MM.1S (cell line): Measurements from ENCODE around the gene ABCA3.

ENCODE experiments used
- DNase-seq: peaks from one replicate; pipeline ENCODE4 v3.0.0-alpha.2; 2015
- H2AFZ ChIP-seq: fragments of 300-600 bp; sonication (generic); 2 replicates; pipeline ENCODE4 v1.6.0; 2016; ENCODE audit warnings: antibody characterized with exemption, low read length
- H3F3A ChIP-seq: fragments of 300-600 bp; sonication (generic); 2 replicates; pipeline ENCODE4 v1.6.1; 2016; ENCODE audit warnings: mild to moderate bottlenecking, antibody characterized with exemption, low read length, moderate library complexity, mixed read lengths; ENCODE audit not compliant: insufficient read depth
- H3K27ac ChIP-seq: fragments of 300-600 bp; sonication (generic); 2 replicates; pipeline ENCODE4 v1.5.1; 2016; ENCODE audit warnings: mild to moderate bottlenecking, low read length
- H3K27me3 ChIP-seq: fragments of 300-600 bp; sonication (generic); replicated peaks from 2 replicates; pipeline ENCODE4 v1.6.0; 2016; ENCODE audit warnings: low read length; ENCODE audit not compliant: insufficient read depth
- H3K36me3 ChIP-seq: fragments of 300-600 bp; sonication (generic); replicated peaks from 2 replicates; pipeline ENCODE4 v1.6.1; 2016; ENCODE audit warnings: mild to moderate bottlenecking, low read length, mixed read lengths; ENCODE audit not compliant: insufficient read depth
- H3K4me1 ChIP-seq: fragments of 300-600 bp; sonication (generic); 2 replicates; pipeline ENCODE4 v1.6.1; 2016; ENCODE audit warnings: low read length, mixed read lengths
- H3K4me2 ChIP-seq: fragments of 300-600 bp; sonication (generic); 2 replicates; pipeline ENCODE4 v1.6.0; 2016; ENCODE audit warnings: low read depth, low read length
- H3K4me3 ChIP-seq: fragments of 300-600 bp; sonication (generic); 2 replicates; pipeline ENCODE4 v1.5.1; 2016; ENCODE audit warnings: low read length, mixed read lengths
- H3K79me2 ChIP-seq: fragments of 300-600 bp; sonication (generic); 2 replicates; pipeline ENCODE4 v1.6.1; 2016; ENCODE audit warnings: mixed run types, low read length, mixed read lengths
- H3K9ac ChIP-seq: fragments of 300-600 bp; sonication (generic); 2 replicates; pipeline ENCODE4 v1.6.1; 2016; ENCODE audit warnings: low read length, mixed read lengths
- H3K9me2 ChIP-seq: fragments of 300-600 bp; sonication (generic); replicated peaks from 2 replicates; pipeline ENCODE4 v1.6.1; 2016; ENCODE audit warnings: mild to moderate bottlenecking, low read length, mixed read lengths; ENCODE audit not compliant: insufficient read depth
- H3K9me3 ChIP-seq: fragments of 300-600 bp; sonication (generic); replicated peaks from 2 replicates; pipeline ENCODE4 v1.6.1; 2016; ENCODE audit warnings: mild to moderate bottlenecking, low read length, mixed read lengths; ENCODE audit not compliant: insufficient read depth
- H4K20me1 ChIP-seq: fragments of 300-600 bp; sonication (generic); 2 replicates; pipeline ENCODE4 v1.6.1; 2016; ENCODE audit warnings: mild to moderate bottlenecking, low read length, moderate library complexity, mixed read lengths; ENCODE audit not compliant: insufficient read depth
- CTCF ChIP-seq: fragments of 300-600 bp; sonication (generic); IDR thresholded peaks from 2 replicates; pipeline ENCODE4 v1.5.1; 2016; ENCODE audit warnings: antibody characterized with exemption, low read length, mixed read lengths
- EZH2 ChIP-seq: fragments of 300-600 bp; sonication (generic); optimal IDR thresholded peaks from 2 replicates; pipeline ENCODE3; 2017; ENCODE audit warnings: low read depth, mild to moderate bottlenecking, antibody characterized with exemption, low read length, mixed read lengths
- EZH2phosphoT487 ChIP-seq: fragments of 300-600 bp; sonication (generic); IDR thresholded peaks from 2 replicates; pipeline ENCODE4 v1.6.1; 2018; ENCODE audit warnings: antibody characterized with exemption, low read length

The ABCA3 gene

GRCh38 chr16:2383501-2383900, 43.0 kb upstream of the ABCA3 start:
- no peak for DNase-seq
- H3K4me1 ChIP-seq = no peaks in the 10 kb centered on the region
- no peak overlapping the region for H3K9ac ChIP-seq
- no peaks in the 10 kb centered on the region for H3K9me3 ChIP-seq
- H3F3A ChIP-seq = no peaks in the 10 kb centered on the region
- H2AFZ ChIP-seq = no peak overlapping the region
- H3K4me3 ChIP-seq = no peak overlapping the region
- H3K27me3 ChIP-seq = no peaks in the 10 kb centered on the region
- no peaks in the 10 kb centered on the region for H3K36me3 ChIP-seq
- H3K9me2 ChIP-seq = no peaks in the 10 kb centered on the region
- no peak overlapping the region for H3K4me2 ChIP-seq
- H3K79me2 ChIP-seq = no peaks in the 10 kb centered on the region
- H4K20me1 ChIP-seq = no peaks in the 10 kb centered on the region
- TF ChIP-seq EZH2phosphoT487 (no peak), EZH2 (no peak), CTCF (no peak)
- H3K27ac ChIP-seq = no peak overlapping the region

- no peak for DNase-seq
- Histone ChIP-seq H3K9me3 (no peaks in the 10 kb centered on the region), H3K9ac (no peak overlapping the region), H4K20me1 (no peaks in the 10 kb centered on the region), H3F3A (no peaks in the 10 kb centered on the region), H3K9me2 (no peaks in the 10 kb centered on the region), H3K36me3 (no peaks in the 10 kb centered on the region), H3K27ac (no peak overlapping the region), H3K79me2 (no peaks in the 10 kb centered on the region), H3K4me2 (no peak overlapping the region), H2AFZ (no peak overlapping the region), H3K4me3 (no peak overlapping the region), H3K4me1 (no peaks in the 10 kb centered on the region), H3K27me3 (no peaks in the 10 kb centered on the region)
- TF ChIP-seq EZH2phosphoT487 (no peak), EZH2 (no peak), CTCF (no peak)
These were observed 34.1 kb upstream of the ABCA3 start for GRCh38 chr16:2374644-2375043.

GRCh38 chr16:2373176-2373575, 32.6 kb upstream of the ABCA3 start:
- no peak for DNase-seq
- TF ChIP-seq EZH2 = no peak
- no peak for TF ChIP-seq EZH2phosphoT487
- no peak for TF ChIP-seq CTCF
- Histone ChIP-seq H3K4me2 (no peak overlapping the region), H3F3A (no peaks in the 10 kb centered on the region), H3K36me3 (no peaks in the 10 kb centered on the region), H4K20me1 (no peaks in the 10 kb centered on the region), H3K4me3 (no peak overlapping the region), H3K27me3 (no peaks in the 10 kb centered on the region), H2AFZ (no peak overlapping the region), H3K9me2 (no peaks in the 10 kb centered on the region), H3K9ac (no peak overlapping the region), H3K4me1 (no peaks in the 10 kb centered on the region), H3K27ac (no peak overlapping the region), H3K9me3 (no peaks in the 10 kb centered on the region), H3K79me2 (no peaks in the 10 kb centered on the region)
